MM.1S (cell line): ENCODE measurements around the gene TLDC2.
A peak's percentile ranks its signal among the peaks of the same experiment; 100 is the strongest.

ENCODE experiments used
- EZH2 ChIP-seq: fragments of 300-600 bp; sonication (generic); optimal IDR thresholded peaks from 2 replicates; pipeline ENCODE3; 2017; ENCODE audit warnings: low read depth, mild to moderate bottlenecking, antibody characterized with exemption, low read length, mixed read lengths
- TF ChIP-seq, protein P1 (sequence below): fragments of 300-600 bp; sonication (generic); IDR thresholded peaks from 2 replicates; pipeline ENCODE4 v1.5.1; 2016; ENCODE audit warnings: antibody characterized with exemption, low read length, mixed read lengths

- TF ChIP-seq, protein P1, sequence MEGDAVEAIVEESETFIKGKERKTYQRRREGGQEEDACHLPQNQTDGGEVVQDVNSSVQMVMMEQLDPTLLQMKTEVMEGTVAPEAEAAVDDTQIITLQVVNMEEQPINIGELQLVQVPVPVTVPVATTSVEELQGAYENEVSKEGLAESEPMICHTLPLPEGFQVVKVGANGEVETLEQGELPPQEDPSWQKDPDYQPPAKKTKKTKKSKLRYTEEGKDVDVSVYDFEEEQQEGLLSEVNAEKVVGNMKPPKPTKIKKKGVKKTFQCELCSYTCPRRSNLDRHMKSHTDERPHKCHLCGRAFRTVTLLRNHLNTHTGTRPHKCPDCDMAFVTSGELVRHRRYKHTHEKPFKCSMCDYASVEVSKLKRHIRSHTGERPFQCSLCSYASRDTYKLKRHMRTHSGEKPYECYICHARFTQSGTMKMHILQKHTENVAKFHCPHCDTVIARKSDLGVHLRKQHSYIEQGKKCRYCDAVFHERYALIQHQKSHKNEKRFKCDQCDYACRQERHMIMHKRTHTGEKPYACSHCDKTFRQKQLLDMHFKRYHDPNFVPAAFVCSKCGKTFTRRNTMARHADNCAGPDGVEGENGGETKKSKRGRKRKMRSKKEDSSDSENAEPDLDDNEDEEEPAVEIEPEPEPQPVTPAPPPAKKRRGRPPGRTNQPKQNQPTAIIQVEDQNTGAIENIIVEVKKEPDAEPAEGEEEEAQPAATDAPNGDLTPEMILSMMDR = peak; percentile 18; the same call in 1 of the 2 replicates
- no peak for TF ChIP-seq EZH2
Measured at GRCh38 chr20:36830791-36831691, 44.9 kb upstream of the TLDC2 start.
